Ishikawa (cell line): ENCODE results near the gene MCOLN3.

ENCODE experiments used
- CEBPB ChIP-seq: IDR thresholded peaks from 2 replicates; pipeline ENCODE4 v1.6.1; 2012
- EP300 ChIP-seq: IDR thresholded peaks from 2 replicates; pipeline ENCODE4 v1.6.1; 2012; ENCODE audit warnings: borderline replicate concordance
- MAX ChIP-seq: IDR thresholded peaks from 2 replicates; pipeline ENCODE4 v1.6.1; 2012
- NFIC ChIP-seq: IDR thresholded peaks from 2 replicates; pipeline ENCODE4 v1.6.1; 2012
- RAD21 ChIP-seq: IDR thresholded peaks from 2 replicates; pipeline ENCODE4 v1.6.1; 2012; ENCODE audit warnings: low read depth
- TCF12 ChIP-seq: IDR thresholded peaks from 2 replicates; pipeline ENCODE4 v1.6.1; 2012; ENCODE audit warnings: low read depth
- USF1 ChIP-seq: IDR thresholded peaks from 2 replicates; pipeline ENCODE4 v1.6.1; 2012
- YY1 ChIP-seq: IDR thresholded peaks from 2 replicates; pipeline ENCODE4 v1.6.1; 2012; ENCODE audit warnings: low read depth

- TF ChIP-seq USF1 (no peak), CEBPB (no peak), MAX (no peak), EP300 (no peak), RAD21 (no peak), YY1 (no peak), TCF12 (no peak), NFIC (no peak)
Observed at GRCh38 chr1:84975035-84975434, 73.3 kb downstream of the MCOLN3 start.
